ENCODE results near the gene HTT.

- TF ChIP-seq EZH2phosphoT487 (IDR thresholded peaks at IDR 0.05; ENCODE audit: borderline replicate concordance, low read length) (no peak), CTCF (IDR thresholded peaks at IDR 0.05; ENCODE audit: low read depth, low read length, poor library complexity, severe bottlenecking) (peak; percentile 28)
Observed at GRCh38 chr4:3136454-3136853, 62.0 kb downstream of the HTT start.
